Measurements from ENCODE around the gene NAPEPLD.
"Not testable (repeated sequence)": the region's sequence is repeated elsewhere in the genome, so short reads cannot be mapped to it uniquely, and the experiment has no call there.

The NAPEPLD gene

GRCh38 chr7:103114576-103115008, 34.3 kb downstream of the NAPEPLD start:
- no peak for DNase-seq
- Histone ChIP-seq H3K27me3 (replicated peaks; ENCODE audit: control insufficient read depth, insufficient read depth, low read length, poor library complexity, severe bottlenecking) (no peaks in the 10 kb centered on the region), H3K4me3 (ENCODE audit: insufficient read depth, low read depth, low read length, poor library complexity, severe bottlenecking) (no peak overlapping the region), H3K27ac (ENCODE audit: insufficient read depth, low read length, poor library complexity, severe bottlenecking) (no peak overlapping the region), H3K9me3 (ENCODE audit: control insufficient read depth, low read length) (no peaks in the 10 kb centered on the region), H3K36me3 (ENCODE audit: control insufficient read depth, insufficient read depth, low read length) (peaks cover 3% of the 10 kb centered on the region), H3K4me1 (ENCODE audit: control insufficient read depth, insufficient read depth, low read length, poor library complexity, severe bottlenecking) (no peaks in the 10 kb centered on the region)

GRCh38 chr7:103113164-103113563, 35.7 kb downstream of the NAPEPLD start:
- Histone ChIP-seq H3K27me3 (replicated peaks; ENCODE audit: control insufficient read depth, insufficient read depth, low read length, poor library complexity, severe bottlenecking) (no peaks in the 10 kb centered on the region), H3K36me3 (ENCODE audit: control insufficient read depth, insufficient read depth, low read length) (no peaks in the 10 kb centered on the region), H3K9me3 (ENCODE audit: control insufficient read depth, low read length) (no peaks in the 10 kb centered on the region), H3K4me1 (ENCODE audit: control insufficient read depth, insufficient read depth, low read length, poor library complexity, severe bottlenecking) (no peaks in the 10 kb centered on the region), H3K4me3 (ENCODE audit: insufficient read depth, low read depth, low read length, poor library complexity, severe bottlenecking) (no peak overlapping the region), H3K27ac (ENCODE audit: insufficient read depth, low read length, poor library complexity, severe bottlenecking) (no peak overlapping the region)
- no peak for DNase-seq

GRCh38 chr7:103106703-103107070, 42.2 kb downstream of the NAPEPLD start:
- H3K36me3 ChIP-seq (ENCODE audit: control insufficient read depth, insufficient read depth, low read length); H3K4me3 ChIP-seq (ENCODE audit: insufficient read depth, low read depth, low read length, poor library complexity, severe bottlenecking); H3K9me3 ChIP-seq (ENCODE audit: control insufficient read depth, low read length); H3K27ac ChIP-seq (ENCODE audit: insufficient read depth, low read length, poor library complexity, severe bottlenecking); H3K4me1 ChIP-seq (ENCODE audit: control insufficient read depth, insufficient read depth, low read length, poor library complexity, severe bottlenecking); DNase-seq; H3K27me3 ChIP-seq (replicated peaks; ENCODE audit: control insufficient read depth, insufficient read depth, low read length, poor library complexity, severe bottlenecking): not testable (repeated sequence)

- H3K4me3 ChIP-seq (ENCODE audit: insufficient read depth, low read depth, low read length, poor library complexity, severe bottlenecking), result no peak overlapping the region
- no peaks in the 10 kb centered on the region for H3K9me3 ChIP-seq (ENCODE audit: control insufficient read depth, low read length)
Observed at GRCh38 chr7:103106005-103106702, 42.7 kb downstream of the NAPEPLD start.

GRCh38 chr7:103101543-103101942, 47.4 kb downstream of the NAPEPLD start:
- Histone ChIP-seq H3K4me3 (ENCODE audit: insufficient read depth, low read depth, low read length, poor library complexity, severe bottlenecking) (no peak overlapping the region), H3K27me3 (replicated peaks; ENCODE audit: control insufficient read depth, insufficient read depth, low read length, poor library complexity, severe bottlenecking) (no peaks in the 10 kb centered on the region), H3K27ac (ENCODE audit: insufficient read depth, low read length, poor library complexity, severe bottlenecking) (no peak overlapping the region), H3K9me3 (ENCODE audit: control insufficient read depth, low read length) (no peaks in the 10 kb centered on the region), H3K36me3 (ENCODE audit: control insufficient read depth, insufficient read depth, low read length) (peaks cover 5% of the 10 kb centered on the region), H3K4me1 (ENCODE audit: control insufficient read depth, insufficient read depth, low read length, poor library complexity, severe bottlenecking) (no peaks in the 10 kb centered on the region)
- DNase-seq, result no peak

More at GRCh38 chr7:103106005-103106702, 42.7 kb downstream of the NAPEPLD start:
- Histone ChIP-seq H3K27me3 (replicated peaks; ENCODE audit: control insufficient read depth, insufficient read depth, low read length, poor library complexity, severe bottlenecking) (no peaks in the 10 kb centered on the region), H3K36me3 (ENCODE audit: control insufficient read depth, insufficient read depth, low read length) (peaks cover under 1% of the 10 kb centered on the region), H3K4me1 (ENCODE audit: control insufficient read depth, insufficient read depth, low read length, poor library complexity, severe bottlenecking) (no peaks in the 10 kb centered on the region), H3K27ac (ENCODE audit: insufficient read depth, low read length, poor library complexity, severe bottlenecking) (no peak overlapping the region)
- DNase-seq, result no peak

GRCh38 chr7:103100348-103100747, 48.6 kb downstream of the NAPEPLD start:
- Histone ChIP-seq H3K9me3 (ENCODE audit: control insufficient read depth, low read length) (no peaks in the 10 kb centered on the region), H3K27me3 (replicated peaks; ENCODE audit: control insufficient read depth, insufficient read depth, low read length, poor library complexity, severe bottlenecking) (no peaks in the 10 kb centered on the region), H3K4me3 (ENCODE audit: insufficient read depth, low read depth, low read length, poor library complexity, severe bottlenecking) (no peak overlapping the region), H3K4me1 (ENCODE audit: control insufficient read depth, insufficient read depth, low read length, poor library complexity, severe bottlenecking) (no peaks in the 10 kb centered on the region), H3K36me3 (ENCODE audit: control insufficient read depth, insufficient read depth, low read length) (peaks cover 5% of the 10 kb centered on the region), H3K27ac (ENCODE audit: insufficient read depth, low read length, poor library complexity, severe bottlenecking) (no peak overlapping the region)
- DNase-seq, result no peak

- H3K36me3 ChIP-seq (ENCODE audit: control insufficient read depth, insufficient read depth, low read length), result peaks cover 8% of the 10 kb centered on the region
- no peak for DNase-seq
Observed at GRCh38 chr7:103097041-103097440, 51.9 kb downstream of the NAPEPLD start.

GRCh38 chr7:103095558-103095957, 53.3 kb downstream of the NAPEPLD start:
- H3K9me3 ChIP-seq (ENCODE audit: control insufficient read depth, low read length); H3K36me3 ChIP-seq (ENCODE audit: control insufficient read depth, insufficient read depth, low read length); H3K4me3 ChIP-seq (ENCODE audit: insufficient read depth, low read depth, low read length, poor library complexity, severe bottlenecking); DNase-seq; H3K27me3 ChIP-seq (replicated peaks; ENCODE audit: control insufficient read depth, insufficient read depth, low read length, poor library complexity, severe bottlenecking); H3K4me1 ChIP-seq (ENCODE audit: control insufficient read depth, insufficient read depth, low read length, poor library complexity, severe bottlenecking); H3K27ac ChIP-seq (ENCODE audit: insufficient read depth, low read length, poor library complexity, severe bottlenecking): not testable (repeated sequence)

More at GRCh38 chr7:103097041-103097440, 51.9 kb downstream of the NAPEPLD start:
- H3K4me1 ChIP-seq (ENCODE audit: control insufficient read depth, insufficient read depth, low read length, poor library complexity, severe bottlenecking), result no peaks in the 10 kb centered on the region
- H3K4me3 ChIP-seq (ENCODE audit: insufficient read depth, low read depth, low read length, poor library complexity, severe bottlenecking), result no peak overlapping the region
- no peaks in the 10 kb centered on the region for H3K9me3 ChIP-seq (ENCODE audit: control insufficient read depth, low read length)
- H3K27ac ChIP-seq (ENCODE audit: insufficient read depth, low read length, poor library complexity, severe bottlenecking), result no peak overlapping the region
- no peaks in the 10 kb centered on the region for H3K27me3 ChIP-seq (replicated peaks; ENCODE audit: control insufficient read depth, insufficient read depth, low read length, poor library complexity, severe bottlenecking)

- no peak for DNase-seq
- Histone ChIP-seq H3K9me3 (ENCODE audit: control insufficient read depth, low read length) (no peaks in the 10 kb centered on the region), H3K36me3 (ENCODE audit: control insufficient read depth, insufficient read depth, low read length) (peaks cover 8% of the 10 kb centered on the region), H3K27me3 (replicated peaks; ENCODE audit: control insufficient read depth, insufficient read depth, low read length, poor library complexity, severe bottlenecking) (no peaks in the 10 kb centered on the region), H3K4me3 (ENCODE audit: insufficient read depth, low read depth, low read length, poor library complexity, severe bottlenecking) (no peak overlapping the region), H3K27ac (ENCODE audit: insufficient read depth, low read length, poor library complexity, severe bottlenecking) (no peak overlapping the region), H3K4me1 (ENCODE audit: control insufficient read depth, insufficient read depth, low read length, poor library complexity, severe bottlenecking) (no peaks in the 10 kb centered on the region)
Observed at GRCh38 chr7:103094102-103094501, 54.8 kb downstream of the NAPEPLD start.

GRCh38 chr7:103093429-103093828, 55.5 kb downstream of the NAPEPLD start:
- no peak overlapping the region for H3K4me3 ChIP-seq (ENCODE audit: insufficient read depth, low read depth, low read length, poor library complexity, severe bottlenecking)
- no peaks in the 10 kb centered on the region for H3K4me1 ChIP-seq (ENCODE audit: control insufficient read depth, insufficient read depth, low read length, poor library complexity, severe bottlenecking)
- no peaks in the 10 kb centered on the region for H3K27me3 ChIP-seq (replicated peaks; ENCODE audit: control insufficient read depth, insufficient read depth, low read length, poor library complexity, severe bottlenecking)
- no peaks in the 10 kb centered on the region for H3K9me3 ChIP-seq (ENCODE audit: control insufficient read depth, low read length)
- H3K27ac ChIP-seq (ENCODE audit: insufficient read depth, low read length, poor library complexity, severe bottlenecking), result no peak overlapping the region
- H3K36me3 ChIP-seq (ENCODE audit: control insufficient read depth, insufficient read depth, low read length), result peaks cover 9% of the 10 kb centered on the region
- DNase-seq, result no peak

Data from effector memory CD4-positive, alpha-beta T cell (primary cell).